HG03354 (cell line): ENCODE results near the gene IGSF22.

Experiments
- ATAC-seq: cut with Tn5 transposase; IDR thresholded peaks from one replicate; pipeline ENCODE4 v1.9.1; 2021; ENCODE audit warnings: mild to moderate bottlenecking; ENCODE audit not compliant: unreplicated experiment, poor library complexity, severe bottlenecking

Gene IGSF22

GRCh38 chr11:18720091-18720807 lies 5.7 kb downstream of the IGSF22 start:
- no peak for ATAC-seq

DNA sequence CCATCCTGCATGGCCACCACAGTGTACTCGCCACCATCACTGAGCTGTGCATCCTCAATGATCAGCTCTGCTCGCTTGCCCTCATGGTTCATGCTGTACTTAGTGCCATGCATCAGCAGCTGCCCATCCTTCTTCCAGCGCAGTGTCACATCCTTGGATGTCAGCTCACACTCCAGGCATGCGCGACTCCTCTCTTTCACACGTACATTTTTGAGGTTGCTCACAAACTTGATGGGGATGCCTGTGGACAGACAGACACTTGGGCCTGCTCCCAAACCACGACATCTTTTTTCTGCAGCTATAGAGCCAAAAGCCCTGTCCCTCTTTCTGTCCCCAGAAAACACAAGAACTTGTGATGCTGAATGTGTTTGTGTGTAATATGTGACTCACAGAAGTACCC lies 10.5 kb downstream of the IGSF22 start:
- no peak for ATAC-seq

GRCh38 chr11:18714443-18714780 lies 11.6 kb downstream of the IGSF22 start:
- ATAC-seq = no peak

- ATAC-seq = no peak
Measured at GRCh38 chr11:18713646-18714442, 12.1 kb downstream of the IGSF22 start.

DNA sequence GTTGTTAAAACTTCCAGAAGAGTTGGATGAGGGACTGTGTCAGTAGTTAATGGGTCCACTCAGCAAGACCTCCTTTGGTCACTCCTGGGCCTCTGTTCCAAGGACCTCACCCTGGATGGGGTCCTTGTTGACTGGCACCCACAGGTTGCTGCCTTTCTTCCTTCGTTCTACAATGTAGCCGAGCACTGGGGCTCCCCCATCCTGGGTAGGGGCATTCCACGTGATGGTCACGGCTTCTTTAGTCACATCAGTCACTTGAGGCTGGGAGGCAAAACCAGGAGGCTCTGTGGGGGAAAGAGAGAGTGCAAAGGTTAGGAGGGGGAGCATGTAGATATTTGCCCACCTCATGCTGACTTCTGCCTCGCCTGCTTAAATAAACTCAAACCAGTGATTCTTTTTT lies 15.4 kb downstream of the IGSF22 start:
- ATAC-seq = no peak

GRCh38 chr11:18709414-18709813 lies 16.6 kb downstream of the IGSF22 start:
- ATAC-seq = no peak

- no peak for ATAC-seq
Measured at GRCh38 chr11:18707811-18708340, 18.1 kb downstream of the IGSF22 start.

DNA sequence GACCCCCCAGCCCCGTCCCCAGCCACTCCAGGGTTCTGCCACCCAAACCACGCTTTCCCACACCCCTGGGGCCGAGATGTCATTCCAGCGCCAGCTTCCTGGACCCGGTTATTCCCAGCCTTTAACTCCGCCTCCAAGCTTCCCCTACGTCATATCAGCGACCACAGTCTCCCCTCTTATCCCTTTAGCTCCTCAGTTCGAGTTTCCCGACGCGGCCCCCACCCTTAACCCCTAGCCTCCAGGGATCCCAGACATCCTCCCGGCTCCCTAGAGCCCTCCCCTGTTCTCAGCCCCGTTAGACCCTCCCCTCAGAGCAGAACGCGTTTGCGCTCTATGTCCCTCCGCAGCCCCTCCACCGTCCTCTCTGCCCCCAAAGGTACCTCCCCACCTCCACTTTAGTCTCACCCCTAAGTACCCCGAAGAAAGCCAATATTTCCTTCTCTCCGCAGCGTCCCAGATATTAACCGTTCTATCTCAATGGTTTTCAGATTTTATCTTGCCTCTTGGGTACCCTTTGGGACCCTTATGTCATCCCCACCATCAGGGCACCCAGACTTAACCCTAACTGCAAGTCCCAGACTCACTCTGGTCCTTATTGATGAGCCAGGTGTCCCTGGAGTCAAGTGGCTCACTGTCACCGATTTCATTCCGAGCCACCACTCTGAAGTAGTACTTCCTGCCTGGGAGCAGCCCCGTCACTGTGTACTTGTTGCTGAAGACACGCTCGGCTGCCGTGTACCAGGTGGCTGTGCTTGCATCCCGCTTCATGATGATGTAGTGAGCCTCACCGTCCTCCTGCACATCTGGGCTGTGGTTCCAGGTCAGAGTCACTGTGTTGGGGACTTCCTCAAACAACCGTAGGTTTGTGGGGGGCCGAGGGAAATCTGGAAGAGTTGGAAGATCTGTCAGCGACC lies 19.4 kb downstream of the IGSF22 start:
- peak; percentile 67 for ATAC-seq

GRCh38 chr11:18705651-18706281 lies 20.2 kb downstream of the IGSF22 start:
- no peak for ATAC-seq

GRCh38 chr11:18704698-18705097 lies 21.3 kb downstream of the IGSF22 start:
- no peak for ATAC-seq

- ATAC-seq = no peak
Measured at GRCh38 chr11:18704045-18704645, 21.8 kb downstream of the IGSF22 start.

GRCh38 chr11:18703001-18703763 lies 22.8 kb downstream of the IGSF22 start:
- ATAC-seq = no peak

- ATAC-seq = no peak
Measured at GRCh38 chr11:18701614-18702216, 24.3 kb downstream of the IGSF22 start.

DNA sequence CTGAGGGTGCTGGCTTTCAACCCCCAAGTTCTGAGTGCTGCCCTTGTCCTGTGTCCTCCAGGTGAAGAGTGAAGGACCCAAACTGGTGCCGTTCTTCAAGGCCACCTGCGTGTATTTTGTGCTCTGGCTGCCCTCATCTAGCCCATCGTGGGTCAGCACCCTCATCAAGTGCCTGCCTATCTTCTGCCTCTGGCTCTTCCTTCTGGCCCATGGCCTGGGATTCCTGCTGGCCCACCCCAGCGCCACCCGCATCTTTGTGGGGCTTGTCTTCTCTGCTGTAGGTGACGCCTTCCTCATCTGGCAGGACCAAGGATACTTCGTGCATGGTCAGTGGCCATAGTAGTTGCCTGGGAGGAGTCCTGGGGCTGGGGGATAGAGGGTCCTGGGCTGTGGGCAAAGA lies 25.1 kb downstream of the IGSF22 start:
- no peak for ATAC-seq

GRCh38 chr11:18700375-18700774 lies 25.6 kb downstream of the IGSF22 start:
- no peak for ATAC-seq

DNA sequence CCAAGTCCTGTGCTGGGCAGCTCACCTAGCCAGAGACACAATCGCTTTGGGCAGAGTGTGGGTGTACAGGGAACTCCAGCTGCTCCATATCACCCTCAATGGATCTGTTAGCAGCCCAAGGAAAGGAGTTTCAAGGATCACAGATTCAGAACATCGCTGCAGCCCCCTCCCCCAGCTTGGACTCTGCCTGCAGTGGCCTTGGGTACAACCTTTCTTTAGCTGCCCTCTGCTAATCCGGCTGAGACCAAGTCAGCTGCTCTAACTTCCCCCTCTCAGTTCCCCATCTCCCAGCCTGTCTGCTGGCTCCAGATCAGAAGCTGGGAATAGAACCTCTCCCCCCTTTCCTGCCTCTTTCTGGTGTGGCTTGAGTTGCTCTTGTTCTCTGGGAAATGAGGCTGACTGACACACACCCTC lies 26.1 kb downstream of the IGSF22 start:
- no peak for ATAC-seq

DNA sequence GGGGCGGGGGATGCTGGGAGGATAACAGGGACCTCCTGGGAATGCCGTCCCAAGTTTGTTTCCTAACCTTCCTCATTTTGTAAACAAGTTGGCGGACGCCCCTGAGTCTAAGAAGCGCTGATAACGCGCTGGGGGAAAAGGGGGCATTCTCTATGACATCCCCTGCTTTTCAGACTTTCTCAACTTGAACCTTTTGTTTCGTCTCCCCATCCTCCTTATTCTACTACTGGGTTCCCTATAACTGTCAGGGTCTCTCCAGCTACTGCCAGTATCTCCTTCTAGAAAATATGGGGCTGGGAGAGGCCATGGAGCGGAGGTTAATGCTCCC lies 26.8 kb downstream of the IGSF22 start:
- no peak for ATAC-seq
